Keratinocyte (primary cell): ENCODE data around the gene NEURL1.

ENCODE experiments used
- CTCF ChIP-seq, 3 experiments: IDR thresholded peaks in 1 of 3; conservative IDR thresholded peaks in 1 of 3; optimal IDR thresholded peaks in 1 of 3; 2 replicates in 2 of 3; 3 replicates in 1 of 3; pipeline versions ENCODE3 to v1.5.1; 2011; ENCODE audit warnings: low read length in 3 of 3, mild to moderate bottlenecking in 3 of 3, moderate library complexity in 2 of 3, control low read depth in 1 of 3, inconsistent platforms in 1 of 3; ENCODE audit not compliant: insufficient read depth in 2 of 3; ENCODE audit errors: extremely low read depth in 1 of 3
- EZH2 ChIP-seq: IDR thresholded peaks from one replicate; pipeline ENCODE4 v1.6.1; 2012; ENCODE audit warnings: inconsistent platforms, mild to moderate bottlenecking, low read length, moderate library complexity

- TF ChIP-seq CTCF (optimal IDR thresholded peaks at IDR 0.05 in 1 of 3, IDR thresholded peaks at IDR 0.05 in 1 of 3, conservative IDR thresholded peaks at IDR 0.05 in 1 of 3; ENCODE audit: extremely low read depth in 1 of 3, insufficient read depth in 2 of 3, low read length in 3 of 3) (no peak), EZH2 (no peak)
Measured at GRCh38 chr10:103478671-103479070, 14.8 kb upstream of the NEURL1 start.
